HEK293 (cell line): ENCODE data around the gene NSUN4.

Experiments
- CTCF ChIP-seq: fragments of 450-650 bp; formaldehyde crosslinking; IDR thresholded peaks from 2 replicates; pipeline ENCODE4 v1.5.1; 2016; ENCODE audit warnings: missing biosample characterization, missing genetic modification characterization
- EGR2 ChIP-seq: fragments of 450-650 bp; formaldehyde crosslinking; IDR thresholded peaks from 2 replicates; pipeline ENCODE4 v1.5.1; 2016; ENCODE audit warnings: low read depth, missing biosample characterization, missing genetic modification characterization
- ZNF138 ChIP-seq: fragments of 450-650 bp; formaldehyde crosslinking; IDR thresholded peaks from 2 replicates; pipeline ENCODE4 v1.5.1; 2016; ENCODE audit warnings: missing biosample characterization, missing genetic modification characterization, borderline replicate concordance
- ZNF350 ChIP-seq: fragments of 450-650 bp; formaldehyde crosslinking; IDR thresholded peaks from 2 replicates; pipeline ENCODE4 v1.5.0; 2017; ENCODE audit warnings: missing biosample characterization, mild to moderate bottlenecking, missing genetic modification characterization
- ZNF473 ChIP-seq: fragments of 450-650 bp; formaldehyde crosslinking; IDR thresholded peaks from 2 replicates; pipeline ENCODE4 v1.5.1; 2017; ENCODE audit warnings: missing biosample characterization, missing genetic modification characterization
- ZNF529 ChIP-seq: fragments of 450-650 bp; formaldehyde crosslinking; IDR thresholded peaks from 2 replicates; pipeline ENCODE4 v1.5.1; 2017; ENCODE audit warnings: missing genetic modification characterization, missing biosample characterization; ENCODE audit not compliant: insufficient replicate concordance
- ZSCAN16 ChIP-seq: fragments of 450-650 bp; formaldehyde crosslinking; IDR thresholded peaks from 2 replicates; pipeline ENCODE4 v1.5.1; 2016; ENCODE audit warnings: missing biosample characterization, missing genetic modification characterization
- TF ChIP-seq, protein P1 (sequence below): fragments of 450-650 bp; formaldehyde crosslinking; IDR thresholded peaks from 2 replicates; pipeline ENCODE4 v1.5.1; 2016; ENCODE audit warnings: missing biosample characterization, missing genetic modification characterization
- TF ChIP-seq, protein P2 (sequence below): fragments of 450-650 bp; formaldehyde crosslinking; IDR thresholded peaks from 2 replicates; pipeline ENCODE4 v1.5.1; 2016; ENCODE audit warnings: missing biosample characterization, missing genetic modification characterization

DNA sequence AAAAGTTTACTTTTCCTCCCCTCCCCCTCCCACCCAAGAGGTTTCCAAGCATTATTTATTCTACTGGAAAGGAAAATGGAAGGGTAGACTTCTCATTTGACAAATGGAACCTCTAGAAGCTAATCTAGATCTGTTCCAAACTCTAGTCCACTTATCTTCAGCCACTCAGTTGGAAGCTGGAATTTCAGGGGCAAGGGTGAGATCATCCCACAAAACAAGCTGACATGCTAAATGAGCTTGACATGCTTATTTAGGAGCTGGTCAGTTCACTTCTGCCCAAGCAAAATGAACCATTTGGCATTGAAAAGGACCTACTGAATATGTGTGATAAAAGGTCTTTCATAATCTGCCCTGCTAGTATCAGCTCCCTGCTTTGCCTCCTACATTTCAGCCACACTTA lies 42.2 kb upstream of the NSUN4 start:
- TF ChIP-seq, protein P1, sequence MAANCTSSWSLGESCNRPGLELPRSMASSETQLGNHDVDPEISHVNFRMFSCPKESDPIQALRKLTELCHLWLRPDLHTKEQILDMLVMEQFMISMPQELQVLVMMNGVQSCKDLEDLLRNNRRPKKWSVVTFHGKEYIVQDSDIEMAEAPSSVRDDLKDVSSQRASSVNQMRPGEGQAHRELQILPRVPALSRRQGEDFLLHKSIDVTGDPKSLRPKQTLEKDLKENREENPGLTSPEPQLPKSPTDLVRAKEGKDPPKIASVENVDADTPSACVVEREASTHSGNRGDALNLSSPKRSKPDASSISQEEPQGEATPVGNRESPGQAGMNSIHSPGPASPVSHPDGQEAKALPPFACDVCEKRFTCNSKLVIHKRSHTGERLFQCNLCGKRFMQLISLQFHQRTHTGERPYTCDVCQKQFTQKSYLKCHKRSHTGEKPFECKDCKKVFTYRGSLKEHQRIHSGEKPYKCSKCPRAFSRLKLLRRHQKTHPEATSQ (tag by site-specific recombination): no peak
- TF ChIP-seq ZNF473 (tag by site-specific recombination) (no peak), EGR2 (tag by site-specific recombination) (no peak), ZNF350 (tag by site-specific recombination) (no peak), CTCF (no peak), ZSCAN16 (no peak), ZNF529 (tag by site-specific recombination) (no peak), ZNF138 (tag by site-specific recombination) (no peak)
- TF ChIP-seq, protein P2, sequence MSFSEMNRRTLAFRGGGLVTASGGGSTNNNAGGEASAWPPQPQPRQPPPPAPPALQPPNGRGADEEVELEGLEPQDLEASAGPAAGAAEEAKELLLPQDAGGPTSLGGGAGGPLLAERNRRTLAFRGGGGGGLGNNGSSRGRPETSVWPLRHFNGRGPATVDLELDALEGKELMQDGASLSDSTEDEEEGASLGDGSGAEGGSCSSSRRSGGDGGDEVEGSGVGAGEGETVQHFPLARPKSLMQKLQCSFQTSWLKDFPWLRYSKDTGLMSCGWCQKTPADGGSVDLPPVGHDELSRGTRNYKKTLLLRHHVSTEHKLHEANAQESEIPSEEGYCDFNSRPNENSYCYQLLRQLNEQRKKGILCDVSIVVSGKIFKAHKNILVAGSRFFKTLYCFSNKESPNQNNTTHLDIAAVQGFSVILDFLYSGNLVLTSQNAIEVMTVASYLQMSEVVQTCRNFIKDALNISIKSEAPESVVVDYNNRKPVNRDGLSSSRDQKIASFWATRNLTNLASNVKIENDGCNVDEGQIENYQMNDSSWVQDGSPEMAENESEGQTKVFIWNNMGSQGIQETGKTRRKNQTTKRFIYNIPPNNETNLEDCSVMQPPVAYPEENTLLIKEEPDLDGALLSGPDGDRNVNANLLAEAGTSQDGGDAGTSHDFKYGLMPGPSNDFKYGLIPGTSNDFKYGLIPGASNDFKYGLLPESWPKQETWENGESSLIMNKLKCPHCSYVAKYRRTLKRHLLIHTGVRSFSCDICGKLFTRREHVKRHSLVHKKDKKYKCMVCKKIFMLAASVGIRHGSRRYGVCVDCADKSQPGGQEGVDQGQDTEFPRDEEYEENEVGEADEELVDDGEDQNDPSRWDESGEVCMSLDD (tag by site-specific recombination): no peak
